Liver (tissue), 3 donors: ENCODE measurements around the gene RASA3.

Experiments
- ATF3 ChIP-seq: IDR thresholded peaks from 2 replicates; pipeline ENCODE4 v1.6.1; 2016; ENCODE audit warnings: antibody characterized with exemption
- CTCF ChIP-seq: fragments of 150-350 bp; IDR thresholded peaks from 2 replicates; pipeline ENCODE4 v1.5.1; 2017; ENCODE audit warnings: improper control_type of control experiment, low read depth, low read length; ENCODE audit not compliant: missing input control
- FOXA1 ChIP-seq: IDR thresholded peaks from 2 replicates; pipeline ENCODE4 v1.6.1; 2016; ENCODE audit warnings: antibody characterized with exemption
- GABPA ChIP-seq, 2 donors: IDR thresholded peaks in 1 of 2; conservative IDR thresholded peaks in 1 of 2; 2 replicates each; pipeline ENCODE4 v1.6.1; 2016; ENCODE audit warnings: antibody characterized with exemption in 2 of 2, mild to moderate bottlenecking in 1 of 2, moderate library complexity in 1 of 2
- HNF4G ChIP-seq: IDR thresholded peaks from 2 replicates; pipeline ENCODE4 v1.6.1; 2016; ENCODE audit warnings: antibody characterized with exemption
- JUND ChIP-seq, 2 donors: IDR thresholded peaks; 2 replicates each; pipeline ENCODE4 v1.6.1; 2016; ENCODE audit warnings: antibody characterized with exemption in 2 of 2
- NR2F2 ChIP-seq: IDR thresholded peaks from 2 replicates; pipeline ENCODE4 v1.6.1; 2016; ENCODE audit warnings: antibody characterized with exemption
- RAD21 ChIP-seq, 2 donors: IDR thresholded peaks; 2 replicates each; pipeline ENCODE4 v1.6.1; 2016; ENCODE audit warnings: antibody characterized with exemption in 2 of 2, mild to moderate bottlenecking in 2 of 2
- RXRA ChIP-seq, 2 donors: IDR thresholded peaks; 2 replicates each; pipeline ENCODE4 v1.6.1; 2017 to 2018; ENCODE audit warnings: antibody characterized with exemption in 2 of 2, mild to moderate bottlenecking in 1 of 2
- TAF1 ChIP-seq: conservative IDR thresholded peaks from 2 replicates; pipeline ENCODE4 v1.6.1; 2016; ENCODE audit warnings: antibody characterized with exemption, mild to moderate bottlenecking
- ZBTB33 ChIP-seq: IDR thresholded peaks from 2 replicates; pipeline ENCODE4 v1.6.1; 2016; ENCODE audit warnings: antibody characterized with exemption
- donor health status: healthy.
- donor health status: healthy.

- no peak for TF ChIP-seq CTCF
- no peak for TF ChIP-seq ZBTB33
- no peak for TF ChIP-seq RXRA (IDR thresholded peaks at IDR 0.05)
- no peak for TF ChIP-seq HNF4G
- TF ChIP-seq ATF3: no peak
- no peak for TF ChIP-seq TAF1
- TF ChIP-seq NR2F2: no peak
- no peak for TF ChIP-seq JUND (IDR thresholded peaks at IDR 0.05)
- no peak for TF ChIP-seq GABPA (IDR thresholded peaks at IDR 0.05 in 1 of 2, conservative IDR thresholded peaks at IDR 0.05 in 1 of 2)
- no peak for TF ChIP-seq RAD21 (IDR thresholded peaks at IDR 0.05)
- no peak for TF ChIP-seq FOXA1
These were observed 26.8 kb downstream of the RASA3 start for GRCh38 chr13:114105521-114106225.
